B cell (primary cell): ENCODE data around the gene KRT72. TPM values are rescaled to one million over a fixed set of nuclear protein-coding genes. Genes with fewer than 3 reads are reported as not detected.

Experiments used
- ATAC-seq: fragments of 200-7000 bp; cut with Tn5 transposase; one replicate; pipeline ENCODE4 v1.10.0; 2021; ENCODE audit warnings: low read depth, mild to moderate bottlenecking, moderate number of reproducible peaks, moderate library complexity
- CTCF ChIA-PET: fragments of 350-600 bp; sonication (Branson Sonifier 250); formaldehyde crosslinking; loops from one replicate; lab custom pipeline; 2021; ENCODE audit warnings: antibody characterized with exemption, inconsistent platforms; lab: Charles Lee
- POLR2A ChIA-PET: fragments of 350-600 bp; sonication (Branson Sonifier 250); formaldehyde crosslinking; loops from one replicate; lab custom pipeline; 2021; ENCODE audit warnings: antibody characterized with exemption; lab: Charles Lee
- DNase-seq: peaks from one replicate; pipeline ENCODE4 v3.0.0; 2013
- H2AFZ ChIP-seq: 2 replicates; pipeline ENCODE4 v1.6.1; 2012; ENCODE audit warnings: mild to moderate bottlenecking, low read depth, low read length; ENCODE audit not compliant: insufficient read depth, poor library complexity, severe bottlenecking
- H3K27ac ChIP-seq, 2 donors: 1 replicate in 1 of 2; 2 replicates in 1 of 2; pipeline ENCODE4 v1.5.1; 2012 to 2013; ENCODE audit warnings: low read length in 2 of 2, mild to moderate bottlenecking in 2 of 2, moderate library complexity in 1 of 2
- H3K27me3 ChIP-seq, 4 experiments: fragments of 200-600 bp in 1 of 4; sonication (generic) in 1 of 4; replicated peaks in 1 of 4; 1 replicate in 2 of 4; 2 replicates in 2 of 4; pipeline versions ENCODE4 v1.6.1 to v1.7.0; 2013 to 2016; ENCODE audit warnings: low read length in 3 of 4, mild to moderate bottlenecking in 2 of 4, mixed read lengths in 1 of 4, moderate library complexity in 1 of 4; ENCODE audit not compliant: insufficient read depth in 4 of 4, control insufficient read depth in 3 of 4; ENCODE audit errors: control extremely low read depth in 1 of 4
- H3K36me3 ChIP-seq, 2 experiments: replicated peaks in 1 of 2; 1 replicate in 1 of 2; 2 replicates in 1 of 2; pipeline versions ENCODE4 v1.6.1 to v1.7.1; 2013; ENCODE audit warnings: low read length in 1 of 2; ENCODE audit not compliant: insufficient read depth in 2 of 2, control insufficient read depth in 1 of 2; ENCODE audit errors: control extremely low read depth in 1 of 2, extremely low read depth in 1 of 2
- H3K4me1 ChIP-seq, 2 donors: fragments of 200-600 bp in 1 of 2; sonication (generic) in 1 of 2; 1 replicate in 1 of 2; 2 replicates in 1 of 2; pipeline versions ENCODE4 v1.5.1 to v1.6.1; 2013 to 2017; ENCODE audit warnings: low read length in 2 of 2; ENCODE audit not compliant: control insufficient read depth in 2 of 2, insufficient read depth in 2 of 2
- H3K4me2 ChIP-seq: replicated peaks from 2 replicates; pipeline ENCODE3; 2012; ENCODE audit warnings: mild to moderate bottlenecking, low read depth, low read length; ENCODE audit not compliant: poor library complexity, severe bottlenecking
- H3K4me3 ChIP-seq, 5 experiments: fragments of 200-600 bp in 1 of 5; sonication (generic) in 1 of 5; 1 replicate in 3 of 5; 2 replicates in 2 of 5; pipeline versions ENCODE4 v1.5.1 to v1.7.0; 2011 to 2016; ENCODE audit warnings: low read length in 4 of 5, mild to moderate bottlenecking in 4 of 5, low read depth in 2 of 5, control low read depth in 1 of 5, moderate library complexity in 1 of 5; ENCODE audit not compliant: insufficient read depth in 1 of 5; ENCODE audit errors: control extremely low read depth in 1 of 5, extremely low read depth in 1 of 5
- H3K79me2 ChIP-seq: fragments of 200-600 bp; sonication (generic); one replicate; pipeline ENCODE4 v1.6.0; 2016; ENCODE audit warnings: low read length; ENCODE audit not compliant: control insufficient read depth, insufficient read depth
- H3K9ac ChIP-seq: fragments of 200-600 bp; sonication (generic); 2 replicates; pipeline ENCODE4 v1.6.1; 2017; ENCODE audit warnings: mild to moderate bottlenecking, low read length, moderate library complexity
- H3K9me3 ChIP-seq, 3 donors: one replicate each; pipeline versions ENCODE4 v1.6.1 to v1.7.1; 2013; ENCODE audit warnings: low read length in 2 of 3; ENCODE audit not compliant: control insufficient read depth in 2 of 3, insufficient read depth in 1 of 3; ENCODE audit errors: control extremely low read depth in 1 of 3
- H4K20me1 ChIP-seq: 2 replicates; pipeline ENCODE4 v1.6.0; 2012; ENCODE audit warnings: mild to moderate bottlenecking, low read length; ENCODE audit not compliant: insufficient read depth, control insufficient read depth, poor library complexity, severe bottlenecking
- H3K27ac Mint-ChIP-seq: one replicate; pipeline ENCODE4 v1.8.0; 2021; ENCODE audit warnings: mixed read lengths
- H3K27me3 Mint-ChIP-seq: one replicate; pipeline ENCODE4 v1.8.0; 2021; ENCODE audit warnings: mixed read lengths
- H3K4me1 Mint-ChIP-seq: one replicate; pipeline ENCODE4 v1.8.0; 2021; ENCODE audit warnings: mixed read lengths
- H3K4me3 Mint-ChIP-seq: one replicate; pipeline ENCODE4 v1.8.0; 2021; ENCODE audit warnings: mixed read lengths
- H3K9me3 Mint-ChIP-seq: one replicate; pipeline ENCODE4 v1.8.0; 2022; ENCODE audit warnings: mixed read lengths; ENCODE audit not compliant: insufficient read depth
- CTCF ChIP-seq: fragments of 200-600 bp; IDR thresholded peaks from one replicate; pipeline ENCODE4 v1.8.0; 2022; ENCODE audit warnings: antibody characterized with exemption, mild to moderate bottlenecking
- EZH2 ChIP-seq: IDR thresholded peaks from 2 replicates; pipeline ENCODE4 v1.6.1; 2012; ENCODE audit warnings: borderline replicate concordance, low read depth, mild to moderate bottlenecking, moderate library complexity, low read length; ENCODE audit not compliant: insufficient read depth, poor library complexity, severe bottlenecking
- WGBS: methylation state at CpG from one replicate; pipeline ENCODE4 v1.1.5; 2013; ENCODE audit warnings: missing lambda C conversion rate; ENCODE audit not compliant: insufficient coverage; 5-methylcytosine and 5-hydroxymethylcytosine counted together
- intact Hi-C: fragments of 100-400 bp; cut with micrococcal nuclease; formaldehyde crosslinking; loops from one replicate; pipeline ENCODE4 v1.10.0; 2022
- polyA plus RNA-seq: library from polyadenylated mRNA; depleted of rRNA; stranded (reverse); fragments of >200 nt; gene quantifications from 2 replicates; pipeline ENCODE4 v1.2.3, GENCODE V29; 2012
- total RNA-seq, 2 donors: library from RNA; stranded (reverse); fragments of 120-200 nt in 1 of 2; gene quantifications; 1 replicate in 1 of 2; 2 replicates in 1 of 2; pipeline versions ENCODE4 v1.2.3 to v1.2.4, GENCODE V29; 2013 to 2022

KRT72 gene
- total and polyA plus RNA-seq, 2 donors (not counting 1 experiment from before 2014, with no cell fraction given) = 0.04 TPM; not detected in 1

- H3K9ac ChIP-seq = no peak overlapping the region
- no peak overlapping the region for H2AFZ ChIP-seq
- no peak overlapping the region for H3K27ac ChIP-seq
- DNase-seq (no peak), ATAC-seq (no peak)
- intact Hi-C loops = no loop called here
- H3K79me2 ChIP-seq = no peaks in the 10 kb centered on the region
- Mint-ChIP-seq H3K4me3 (no peak overlapping the region), H3K27ac (no peak overlapping the region), H3K4me1 (no peaks in the 10 kb centered on the region), H3K9me3 (no peaks in the 10 kb centered on the region), H3K27me3 (peaks cover 7% of the 10 kb centered on the region)
- TF ChIP-seq CTCF (no peak), EZH2 (no peak)
- H3K36me3 ChIP-seq = no peaks in the 10 kb centered on the region
- H3K4me3 ChIP-seq = no peak overlapping the region
- CTCF ChIA-PET = no interaction called here
- H4K20me1 ChIP-seq = no peaks in the 10 kb centered on the region
- peaks cover 0 to 9% (median 0%) of the 10 kb centered on the region in 4 experiments for H3K27me3 ChIP-seq
- no peaks in the 10 kb centered on the region for H3K4me1 ChIP-seq
- 57% methylated on average over 8 of the region's 9 CpGs for WGBS
- H3K9me3 ChIP-seq = no peaks in the 10 kb centered on the region
- POLR2A ChIA-PET = no interaction called here
- no peak overlapping the region for H3K4me2 ChIP-seq
Measured at GRCh38 chr12:52575256-52575655, 26.0 kb downstream of the KRT72 start.

- H3K4me1 Mint-ChIP-seq = no peaks in the 10 kb centered on the region
- ATAC-seq = no peak
- Histone ChIP-seq H2AFZ (no peak within 1 kb of the TSS), H3K4me1 (no peaks in the 10 kb centered on the region), H3K36me3 (no peaks in the 10 kb centered on the region), H3K27me3 (peaks cover 0 to 9% (median 0%) of the 10 kb centered on the region in 4 experiments), H3K9ac (no peak within 1 kb of the TSS), H3K4me2 (no peak within 1 kb of the TSS), H4K20me1 (no peaks in the 10 kb centered on the region), H3K9me3 (no peaks in the 10 kb centered on the region), H3K27ac (no peak within 1 kb of the TSS), H3K4me3 (no peak within 1 kb of the TSS), H3K79me2 (no peaks in the 10 kb centered on the region)
- H3K27ac Mint-ChIP-seq = no peak within 1 kb of the TSS
- H3K4me3 Mint-ChIP-seq = no peak within 1 kb of the TSS
- intact Hi-C loops = no loop called here
- no CpG with 5 or more reads among the region's 3 CpGs for WGBS
- DNase-seq = no peak
- no peaks in the 10 kb centered on the region for H3K9me3 Mint-ChIP-seq
- ChIA-PET CTCF (no interaction called here), POLR2A (no interaction called here)
- TF ChIP-seq CTCF (no peak), EZH2 (no peak)
- peaks cover 10% of the 10 kb centered on the region for H3K27me3 Mint-ChIP-seq
Measured at GRCh38 chr12:52573743-52574142, 27.5 kb downstream of the KRT72 start, which contains the start of gene KRT74. TSS of gene KRT74 (minus strand) at chr12:52573843. CDS start at chr12:52573777, 66 bp downstream.
